Measurements from ENCODE around the gene JADE2. TPM values are rescaled to one million over a fixed set of nuclear protein-coding genes. Genes with fewer than 3 reads are reported as not detected.

Gene JADE2
- total RNA-seq, 1 donor from 2014 or later = 81.3 TPM

GRCh38 chr5:134502259-134502658 is 23.2 kb upstream of the JADE2 start:
- peak overlapping the region; percentile 95 for H3K27ac Mint-ChIP-seq
- intact Hi-C loops (cut with micrococcal nuclease) = loop anchor here (2.0 kb wide), 1 partner anchor 35 kb away; no protein-coding TSS in a partner anchor

DNA sequence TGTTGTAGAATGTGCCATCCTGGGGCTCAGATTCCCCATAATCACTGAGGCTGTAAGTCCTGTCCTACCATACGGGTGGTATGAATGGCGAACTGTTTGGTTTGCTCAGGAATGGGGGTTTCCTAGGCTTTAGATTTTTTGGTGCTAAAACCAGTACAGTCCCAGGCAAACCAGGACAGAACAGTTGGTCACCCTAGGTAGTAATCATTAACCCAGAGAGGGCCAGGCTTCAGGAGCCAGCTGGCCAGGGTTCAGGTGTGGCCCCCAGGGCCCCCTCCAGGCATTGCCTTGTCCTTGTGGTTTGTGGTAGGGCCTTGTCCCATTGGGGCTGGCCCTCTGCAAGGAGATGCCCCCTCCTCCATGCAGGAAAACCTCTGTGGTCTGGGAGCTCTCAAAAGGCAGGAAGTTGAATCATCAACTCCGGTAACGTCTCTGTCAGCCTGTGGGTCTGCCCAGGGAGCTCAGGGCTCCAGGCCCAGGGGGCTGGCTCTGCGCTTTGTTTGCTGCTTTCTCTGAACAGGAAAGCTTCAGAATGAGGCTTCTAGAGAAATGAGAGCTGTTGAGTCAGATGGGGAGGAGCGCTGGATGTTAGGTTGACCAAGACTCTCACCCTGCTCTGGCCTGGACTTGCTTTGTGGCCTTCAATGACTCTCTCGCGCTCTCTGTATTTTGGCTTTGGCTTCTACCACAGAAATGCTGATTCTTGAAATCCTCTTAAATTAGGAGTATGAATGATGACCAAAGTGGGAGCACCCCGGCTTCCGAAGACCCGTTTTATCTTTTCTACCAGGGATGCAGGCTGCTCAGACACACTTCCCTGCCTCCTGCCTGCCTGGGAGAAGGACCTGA is 22.2 kb upstream of the JADE2 start:
- Mint-ChIP-seq H3K9me3 (no peaks in the 10 kb centered on the region), H3K27me3 (no peaks in the 10 kb centered on the region), H3K4me3 (peak overlapping the region; percentile 65), H3K27ac (peak overlapping the region; percentile 95), H3K36me3 (ENCODE audit: low read depth) (no peaks in the 10 kb centered on the region), H3K4me1 (peaks cover 33% of the 10 kb centered on the region)
- DNase-seq = peak; percentile 91
- intact Hi-C loops (cut with micrococcal nuclease) = loop anchor here (1.0 to 2.0 kb wide), 3 partner anchors 8 to 37 kb away; partner anchors contain the start of gene JADE2

More at GRCh38 chr5:134502259-134502658, 23.2 kb upstream of the JADE2 start:
- H3K9me3 Mint-ChIP-seq = no peaks in the 10 kb centered on the region
- no peak overlapping the region for H3K4me3 Mint-ChIP-seq
- no peaks in the 10 kb centered on the region for H3K36me3 Mint-ChIP-seq (ENCODE audit: low read depth)
- DNase-seq = no peak
- peaks cover 29% of the 10 kb centered on the region for H3K4me1 Mint-ChIP-seq
- no peaks in the 10 kb centered on the region for H3K27me3 Mint-ChIP-seq

DNA sequence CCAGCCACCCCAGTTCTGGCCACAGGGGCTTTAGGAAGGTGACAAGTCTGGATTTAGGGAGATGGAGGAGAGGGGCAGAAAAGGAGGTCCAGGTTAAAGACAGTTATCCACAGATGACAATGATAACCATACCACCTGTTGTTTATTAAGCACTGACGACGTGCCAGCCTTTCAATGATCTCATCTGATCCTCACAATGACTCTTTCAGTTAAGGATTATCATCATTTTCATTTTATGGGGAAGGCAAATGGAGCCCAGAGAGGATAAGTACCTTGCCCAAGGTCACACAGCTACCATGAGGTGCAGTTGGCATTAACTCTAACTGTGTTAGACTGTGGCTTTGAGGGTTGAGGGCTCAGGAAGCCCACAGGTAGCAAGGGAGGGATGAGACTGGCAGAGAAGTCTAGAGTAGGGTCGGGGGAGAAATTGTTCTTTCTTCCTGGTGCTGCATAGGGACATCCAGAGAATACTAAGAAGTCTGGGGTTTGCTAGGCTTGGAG is 21.5 kb upstream of the JADE2 start:
- H3K27ac Mint-ChIP-seq = peak overlapping the region; percentile 95
- no peaks in the 10 kb centered on the region for H3K27me3 Mint-ChIP-seq
- peaks cover 34% of the 10 kb centered on the region for H3K4me1 Mint-ChIP-seq
- no peaks in the 10 kb centered on the region for H3K36me3 Mint-ChIP-seq (ENCODE audit: low read depth)
- intact Hi-C loops (cut with micrococcal nuclease) = loop anchor here (1.0 to 2.0 kb wide), 3 partner anchors 7 to 37 kb away; partner anchors contain the start of gene JADE2
- DNase-seq = no peak
- H3K4me3 Mint-ChIP-seq = peak overlapping the region; percentile 65
- H3K9me3 Mint-ChIP-seq = no peaks in the 10 kb centered on the region

GRCh38 chr5:134504629-134505300 is 20.7 kb upstream of the JADE2 start:
- Mint-ChIP-seq H3K27ac (peak overlapping the region; percentile 95), H3K4me3 (no peak overlapping the region), H3K27me3 (no peaks in the 10 kb centered on the region), H3K9me3 (no peaks in the 10 kb centered on the region), H3K36me3 (ENCODE audit: low read depth) (no peaks in the 10 kb centered on the region), H3K4me1 (peaks cover 42% of the 10 kb centered on the region)
- DNase-seq = no peak
- intact Hi-C loops (cut with micrococcal nuclease) = no loop called here

DNA sequence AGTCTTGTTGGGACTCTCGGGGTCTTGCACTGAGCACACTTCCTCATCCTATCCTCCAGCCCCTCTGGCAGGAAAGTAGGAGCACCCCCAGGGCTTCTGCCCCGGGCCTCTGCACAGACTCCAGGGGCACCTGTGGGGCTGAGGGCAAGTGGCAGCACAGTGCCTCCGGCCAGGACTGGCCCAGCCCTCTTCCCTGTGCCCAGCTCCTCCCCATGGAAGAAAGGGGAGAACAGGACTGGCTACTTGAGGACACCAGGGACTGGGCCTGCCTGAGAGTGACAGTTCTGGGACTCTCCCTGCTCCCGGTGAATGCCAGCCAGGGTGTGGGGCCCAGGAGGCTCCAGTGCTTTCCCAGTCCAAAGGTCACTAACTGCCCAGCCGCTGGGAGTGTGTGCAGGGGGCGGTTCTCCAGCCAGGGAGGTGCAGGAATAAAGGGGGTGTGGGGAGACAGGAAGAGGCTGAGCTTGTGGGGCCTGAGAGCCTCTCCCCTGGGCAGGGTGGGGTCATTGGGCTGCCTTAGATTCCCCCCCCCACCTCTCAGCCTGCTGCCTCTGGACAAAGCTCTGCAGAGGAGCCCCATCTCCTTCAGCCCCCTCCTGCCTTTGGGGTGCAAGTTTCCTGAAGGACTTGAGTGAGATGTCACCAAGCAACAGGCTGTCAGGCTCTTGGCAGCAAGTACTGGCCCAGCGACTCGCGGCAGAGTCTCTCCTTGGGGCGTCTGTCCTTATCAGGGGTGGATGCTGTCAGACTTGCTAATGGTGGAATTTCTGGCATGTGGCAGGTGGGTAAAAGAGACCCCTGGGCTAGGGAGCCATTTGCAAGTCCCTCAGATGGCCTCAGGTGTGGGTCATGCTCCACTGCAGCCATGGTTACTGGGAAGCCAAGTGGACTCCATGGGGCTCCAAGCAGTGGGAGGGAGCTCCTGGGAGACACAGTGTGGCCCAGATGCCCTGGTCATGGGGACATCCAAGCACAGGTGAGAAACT is 19.1 kb upstream of the JADE2 start:
- Mint-ChIP-seq H3K4me1 (peaks cover 57% of the 10 kb centered on the region), H3K4me3 (no peak overlapping the region), H3K9me3 (no peaks in the 10 kb centered on the region), H3K36me3 (ENCODE audit: low read depth) (no peaks in the 10 kb centered on the region), H3K27me3 (no peaks in the 10 kb centered on the region), H3K27ac (peak overlapping the region; percentile 25)
- DNase-seq = no peak
- intact Hi-C loops (cut with micrococcal nuclease) = no loop called here

DNA sequence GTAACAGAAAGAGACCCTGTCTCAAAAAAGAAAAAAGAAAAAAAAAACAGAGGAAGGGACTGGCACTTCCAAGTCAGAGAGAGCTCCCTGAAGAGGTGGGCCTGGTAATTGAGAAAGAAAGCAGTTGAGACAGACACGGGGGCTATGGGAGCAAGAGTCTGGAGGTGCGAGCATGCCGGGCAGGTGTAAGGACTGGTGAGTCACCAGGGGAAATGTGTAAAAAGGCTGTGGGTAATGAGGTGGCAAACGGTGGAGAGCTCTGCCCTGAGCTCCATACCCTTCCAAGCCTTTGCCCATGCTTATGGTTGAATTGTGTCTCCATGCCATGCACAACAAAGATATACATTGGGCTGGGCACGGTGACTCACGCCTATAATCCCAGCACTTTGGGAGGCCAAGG is 18.0 kb upstream of the JADE2 start:
- no peaks in the 10 kb centered on the region for H3K9me3 Mint-ChIP-seq
- no peaks in the 10 kb centered on the region for H3K36me3 Mint-ChIP-seq (ENCODE audit: low read depth)
- no peaks in the 10 kb centered on the region for H3K27me3 Mint-ChIP-seq
- no peak overlapping the region for H3K4me3 Mint-ChIP-seq
- intact Hi-C loops (cut with micrococcal nuclease) = no loop called here
- H3K4me1 Mint-ChIP-seq = peaks cover 59% of the 10 kb centered on the region
- H3K27ac Mint-ChIP-seq = no peak overlapping the region
- DNase-seq = no peak

- Mint-ChIP-seq H3K27ac (no peak overlapping the region), H3K27me3 (no peaks in the 10 kb centered on the region), H3K9me3 (no peaks in the 10 kb centered on the region), H3K4me3 (no peak overlapping the region), H3K36me3 (ENCODE audit: low read depth) (no peaks in the 10 kb centered on the region), H3K4me1 (peaks cover 55% of the 10 kb centered on the region)
- intact Hi-C loops (cut with micrococcal nuclease) = no loop called here
- DNase-seq = no peak
Measured at GRCh38 chr5:134508521-134509195, 16.8 kb upstream of the JADE2 start.

GRCh38 chr5:134509308-134510040 is 16.0 kb upstream of the JADE2 start:
- Mint-ChIP-seq H3K9me3 (no peaks in the 10 kb centered on the region), H3K27me3 (no peaks in the 10 kb centered on the region), H3K4me1 (peaks cover 50% of the 10 kb centered on the region), H3K4me3 (no peak overlapping the region), H3K36me3 (ENCODE audit: low read depth) (no peaks in the 10 kb centered on the region), H3K27ac (peak overlapping the region; percentile 72)
- DNase-seq = no peak
- intact Hi-C loops (cut with micrococcal nuclease) = no loop called here

DNA sequence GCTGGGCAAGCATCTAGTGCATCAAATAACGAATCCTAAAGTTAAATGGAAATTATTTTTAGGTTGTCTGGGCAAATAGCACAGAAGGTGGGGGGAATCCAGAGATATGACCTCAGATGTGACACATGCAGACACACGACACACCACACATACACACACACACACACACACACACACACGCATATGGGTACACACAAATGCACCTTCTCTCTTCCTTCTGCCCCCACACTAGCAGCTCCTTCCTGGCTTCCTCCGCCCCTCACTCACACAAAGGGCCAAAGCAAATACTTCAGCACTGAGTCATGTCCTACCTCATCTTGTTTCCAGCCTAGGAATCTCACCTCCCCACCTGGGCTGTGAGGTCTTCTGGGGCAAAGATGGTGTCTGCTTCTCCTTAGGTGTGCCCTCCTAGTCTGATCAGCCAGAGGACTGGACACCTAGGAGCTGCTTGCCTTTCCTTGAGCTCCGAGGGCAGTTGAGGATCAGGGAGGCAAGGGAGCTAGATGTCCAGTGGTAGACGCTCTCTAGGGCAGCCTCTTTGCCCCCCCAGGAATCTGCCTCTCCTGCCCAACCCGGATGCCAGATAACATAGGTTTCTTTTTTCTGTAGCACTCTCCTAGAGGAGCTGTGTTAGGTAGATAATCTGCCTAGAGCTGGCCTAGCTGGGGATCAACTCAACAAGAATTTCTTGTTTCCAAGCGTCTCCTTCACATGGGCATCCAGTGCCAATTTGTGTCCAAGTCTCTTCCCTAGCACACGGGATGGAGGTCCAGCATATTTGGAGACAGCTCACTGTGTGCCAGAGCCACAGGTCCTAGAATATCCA is 14.3 kb upstream of the JADE2 start:
- Mint-ChIP-seq H3K27me3 (no peaks in the 10 kb centered on the region), H3K4me1 (peaks cover 49% of the 10 kb centered on the region), H3K4me3 (peak overlapping the region; percentile 35), H3K36me3 (ENCODE audit: low read depth) (no peaks in the 10 kb centered on the region), H3K9me3 (no peaks in the 10 kb centered on the region), H3K27ac (peak overlapping the region; percentile 88)
- DNase-seq = peak; percentile 72
- intact Hi-C loops (cut with micrococcal nuclease) = loop anchor here (1.0 kb wide), 2 partner anchors 8 to 13 kb away; no protein-coding TSS in a partner anchor

DNA sequence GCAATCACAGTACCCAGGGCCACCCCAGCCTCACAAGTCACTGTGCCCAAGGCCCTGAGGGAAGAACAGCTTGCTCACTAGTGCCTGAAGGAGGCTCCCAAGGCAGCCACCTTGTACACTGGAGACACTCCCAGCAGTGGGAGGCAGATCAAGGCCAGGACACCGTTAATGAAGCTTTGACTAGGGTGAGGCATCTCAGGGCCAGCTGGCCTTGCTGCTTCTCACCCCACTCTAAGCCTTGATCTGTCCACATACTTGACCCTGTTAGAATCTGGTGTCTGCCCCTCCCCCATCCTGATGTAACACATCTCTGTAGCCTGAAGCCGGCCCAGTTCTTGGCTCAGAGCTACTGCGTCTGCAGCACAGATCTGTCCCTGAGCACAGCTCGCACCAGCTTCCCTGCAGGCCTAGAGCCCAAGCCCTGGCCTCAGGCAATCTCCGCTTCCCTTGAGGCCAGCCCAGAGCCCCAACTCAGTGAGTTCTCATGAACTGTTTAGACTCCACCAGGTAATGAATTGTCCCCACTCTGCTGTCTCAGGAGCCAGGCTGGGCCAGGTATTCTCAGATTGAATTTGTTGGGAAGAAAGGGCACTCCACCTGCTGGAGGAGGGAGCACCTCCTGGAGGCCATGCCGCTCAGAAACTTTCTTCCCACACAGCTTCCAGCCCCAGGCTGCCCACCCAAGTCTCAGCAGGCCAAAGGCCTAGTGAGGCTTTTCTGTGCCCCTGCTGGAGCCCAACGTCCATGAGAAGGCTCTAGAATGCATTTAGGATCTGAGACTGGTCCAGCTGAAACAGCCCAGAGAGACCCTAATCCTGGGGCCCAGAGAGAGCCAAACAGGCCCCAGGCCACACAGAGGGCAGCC is 13.4 kb upstream of the JADE2 start:
- DNase-seq = no peak
- Mint-ChIP-seq H3K36me3 (ENCODE audit: low read depth) (no peaks in the 10 kb centered on the region), H3K27me3 (no peaks in the 10 kb centered on the region), H3K9me3 (no peaks in the 10 kb centered on the region), H3K4me1 (peaks cover 46% of the 10 kb centered on the region), H3K4me3 (no peak overlapping the region), H3K27ac (peak overlapping the region; percentile 88)
- intact Hi-C loops (cut with micrococcal nuclease) = loop anchor here (1.0 kb wide), 2 partner anchors 9 to 12 kb away; no protein-coding TSS in a partner anchor

DNA sequence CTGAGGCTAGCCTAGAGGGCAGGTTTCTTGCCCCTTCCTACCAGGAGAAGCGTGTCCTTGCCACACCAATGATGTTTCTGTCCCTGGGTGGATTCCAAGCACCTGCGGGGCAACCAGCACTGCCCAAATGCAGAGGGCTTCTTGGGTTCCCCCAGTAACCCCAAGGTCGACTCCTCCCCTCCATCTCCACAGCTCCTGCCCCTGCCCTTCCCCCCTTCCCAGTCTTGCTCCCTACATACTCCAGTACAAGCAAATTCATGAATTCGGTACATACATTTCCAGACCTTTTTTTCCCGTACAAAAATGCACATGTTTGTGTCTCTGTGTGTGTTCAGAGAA is 12.8 kb upstream of the JADE2 start:
- Mint-ChIP-seq H3K27ac (peak overlapping the region; percentile 71), H3K27me3 (no peaks in the 10 kb centered on the region), H3K9me3 (no peaks in the 10 kb centered on the region), H3K4me3 (no peak overlapping the region), H3K36me3 (ENCODE audit: low read depth) (no peaks in the 10 kb centered on the region), H3K4me1 (peaks cover 40% of the 10 kb centered on the region)
- intact Hi-C loops (cut with micrococcal nuclease) = no loop called here
- DNase-seq = no peak

Measured in activated CD4-positive, alpha-beta T cell treated with anti-CD3 and anti-CD28 coated beads, Interleukin-2, amount 10 ng/mL, durations not matched to agents 24 days and 14 days (primary cell).